Fibroblast of skin of abdomen (primary cell): Measurements from ENCODE around the gene RUNDC1. TPM values are rescaled to one million over a fixed set of nuclear protein-coding genes. Genes with fewer than 3 reads are reported as not detected.
"Not testable (repeated sequence)": the region's sequence is repeated elsewhere in the genome, so short reads cannot be mapped to it uniquely, and the experiment has no call there.

ENCODE experiments used
- DNase-seq: peaks from one replicate; pipeline ENCODE4 v3.0.0-alpha.2; 2013
- polyA plus RNA-seq, 2 experiments: library from polyadenylated mRNA; unstranded; fragments of 120-200 nt; gene quantifications; one replicate each; pipeline ENCODE4 v1.2.1, GENCODE V29; 2013; ENCODE audit not compliant: insufficient read length in 2 of 2

Gene RUNDC1
- 6.8 TPM for polyA plus RNA-seq (2013, experiment 1 of 2; ENCODE audit: insufficient read length)
- polyA plus RNA-seq (2013, experiment 2 of 2; ENCODE audit: insufficient read length): 6.7 TPM

- peak; percentile 84 for DNase-seq
Measured at GRCh38 chr17:42980274-42980765, at the start of gene RUNDC1. RUNDC1 (plus strand) TSS chr17:42980565; CDS start chr17:42980577, 12 bp downstream.

- peak; percentile 55 for DNase-seq
Measured at GRCh38 chr17:42937712-42938596, 42.4 kb upstream of the RUNDC1 start.

- no peak for DNase-seq
Measured at GRCh38 chr17:42944211-42944610, 36.2 kb upstream of the RUNDC1 start.

- no peak for DNase-seq
Measured at GRCh38 chr17:42946812-42947211, 33.6 kb upstream of the RUNDC1 start.

- no peak for DNase-seq
Measured at GRCh38 chr17:42950044-42950783, 30.2 kb upstream of the RUNDC1 start.

GRCh38 chr17:42953669-42954068 is 26.7 kb upstream of the RUNDC1 start:
- DNase-seq: no peak

- peak; percentile 92 for DNase-seq
Measured at GRCh38 chr17:42964161-42964932, 16.0 kb upstream of the RUNDC1 start, which contains the start of gene AARSD1. AARSD1 (minus strand) TSS chr17:42964454; CDS start chr17:42964440, 14 bp downstream.

GRCh38 chr17:42967925-42968324 is 12.4 kb upstream of the RUNDC1 start:
- no peak for DNase-seq

- peak; percentile 7 for DNase-seq
Measured at GRCh38 chr17:42969001-42969581, 11.3 kb upstream of the RUNDC1 start.

GRCh38 chr17:42971589-42971988 is 8.8 kb upstream of the RUNDC1 start:
- DNase-seq: no peak

- not testable (repeated sequence) for DNase-seq
Measured at GRCh38 chr17:42973323-42973722, 7.0 kb upstream of the RUNDC1 start.

GRCh38 chr17:42975265-42975664 is 5.1 kb upstream of the RUNDC1 start:
- DNase-seq: no peak

- not testable (repeated sequence) for DNase-seq
Measured at GRCh38 chr17:42975701-42976100, 4.7 kb upstream of the RUNDC1 start.

GRCh38 chr17:42979511-42980273 is 673 bp upstream of the RUNDC1 start, which contains the start of gene PTGES3L:
PTGES3L (minus strand) TSS chr17:42980080; CDS start chr17:42980053, 27 bp downstream.
- peak; percentile 59 for DNase-seq

GRCh38 chr17:42980766-42981397 is 517 bp downstream of the RUNDC1 start:
- DNase-seq: peak; percentile 28

GRCh38 chr17:42982266-42982665 is 1.9 kb downstream of the RUNDC1 start:
- DNase-seq: no peak

GRCh38 chr17:42985225-42985624 is 4.9 kb downstream of the RUNDC1 start:
- DNase-seq: no peak

GRCh38 chr17:42989141-42989540 is 8.8 kb downstream of the RUNDC1 start:
- DNase-seq: no peak

GRCh38 chr17:42989726-42990652 is 9.6 kb downstream of the RUNDC1 start:
- DNase-seq: peak; percentile 45
